H1 (cell line): ENCODE measurements around the gene KCNMA1. TPM values are rescaled to one million over a fixed set of nuclear protein-coding genes. Genes with fewer than 3 reads are reported as not detected.

Experiments
- CTCF ChIA-PET: fragments of 300-600 bp; sonication (Branson Sonifier 250); formaldehyde crosslinking; loops from one replicate; lab custom pipeline; 2021; ENCODE audit not compliant: partially characterized antibody; lab: Charles Lee
- POLR2A ChIA-PET: fragments of 300-600 bp; sonication (Branson Sonifier 250); formaldehyde crosslinking; loops from one replicate; lab custom pipeline; 2021; ENCODE audit warnings: inconsistent platforms; ENCODE audit not compliant: partially characterized antibody; lab: Charles Lee
- DNase-seq, 2 experiments: peaks; one replicate each; pipeline versions ENCODE4 v3.0.0 to v3.0.0-alpha.2; 2010 to 2022; ENCODE audit warnings: low spot score in 2 of 2, low read depth in 1 of 2, mixed read lengths in 1 of 2
- FAIRE-seq: peaks from 2 replicates; lab custom pipeline; 2011; peaks lifted over from hg19 to GRCh38; lab: Jason Lieb, UNC
- H2AFZ ChIP-seq: 2 replicates; pipeline ENCODE4 v1.8.1; 2012; ENCODE audit warnings: low read length, inconsistent platforms
- H2AK5ac ChIP-seq: 2 replicates; pipeline ENCODE4 v1.6.1; 2013; ENCODE audit warnings: low read depth, low read length
- H2BK120ac ChIP-seq: replicated peaks from 2 replicates; pipeline ENCODE3; 2013; ENCODE audit warnings: low read depth, low read length, inconsistent platforms
- H2BK12ac ChIP-seq: 2 replicates; pipeline ENCODE4 v1.6.1; 2013; ENCODE audit warnings: low read depth, low read length
- H2BK15ac ChIP-seq: 2 replicates; pipeline ENCODE4 v1.6.1; 2013; ENCODE audit warnings: low read length
- H2BK20ac ChIP-seq: 2 replicates; pipeline ENCODE4 v1.6.1; 2013; ENCODE audit warnings: low read length
- H2BK5ac ChIP-seq: 2 replicates; pipeline ENCODE4 v1.6.1; 2013; ENCODE audit warnings: low read depth, low read length
- H3K14ac ChIP-seq: 2 replicates; pipeline ENCODE4 v1.6.1; 2013; ENCODE audit warnings: inconsistent platforms; ENCODE audit not compliant: insufficient read length
- H3K18ac ChIP-seq: 2 replicates; pipeline ENCODE4 v1.6.1; 2013; ENCODE audit warnings: low read length; ENCODE audit errors: extremely low read depth
- H3K23ac ChIP-seq: 2 replicates; pipeline ENCODE4 v1.6.1; 2013; ENCODE audit warnings: inconsistent platforms; ENCODE audit not compliant: insufficient read length
- H3K23me2 ChIP-seq: 2 replicates; pipeline ENCODE4 v1.6.1; 2013; ENCODE audit warnings: low read depth, low read length
- H3K27ac ChIP-seq: 2 replicates; pipeline ENCODE4 v1.6.1; 2011; ENCODE audit warnings: low read depth, low read length, inconsistent platforms
- H3K27me3 ChIP-seq, 4 experiments: replicated peaks in 1 of 4; 1 replicate in 1 of 4; 2 replicates in 3 of 4; pipeline versions ENCODE4 v1.6.1 to v1.8.1; 2011 to 2013; ENCODE audit warnings: low read length in 3 of 4, mild to moderate bottlenecking in 3 of 4, inconsistent platforms in 2 of 4, mixed read lengths in 2 of 4, moderate library complexity in 1 of 4; ENCODE audit not compliant: control insufficient read depth in 3 of 4, insufficient read depth in 3 of 4; ENCODE audit errors: extremely low read depth in 1 of 4
- H3K36me3 ChIP-seq, 4 experiments: 2 replicates each; pipeline versions ENCODE4 v1.6.1 to v1.8.1; 2011 to 2013; ENCODE audit warnings: mild to moderate bottlenecking in 4 of 4, low read length in 3 of 4, moderate library complexity in 2 of 4, control low read depth in 1 of 4, inconsistent platforms in 1 of 4; ENCODE audit not compliant: insufficient read depth in 4 of 4, control insufficient read depth in 2 of 4
- H3K4ac ChIP-seq: replicated peaks from 2 replicates; pipeline ENCODE3; 2013; ENCODE audit warnings: low read length, low read depth, mixed read lengths, inconsistent platforms; ENCODE audit not compliant: insufficient read length
- H3K4me1 ChIP-seq, 4 experiments: replicated peaks in 1 of 4; 1 replicate in 1 of 4; 2 replicates in 3 of 4; pipeline versions ENCODE4 v1.6.1 to v1.8.1; 2011 to 2013; ENCODE audit warnings: low read length in 3 of 4, inconsistent platforms in 2 of 4, mixed read lengths in 1 of 4; ENCODE audit not compliant: insufficient read depth in 4 of 4, control insufficient read depth in 3 of 4
- H3K4me2 ChIP-seq, 2 experiments: 2 replicates each; pipeline versions ENCODE4 v1.6.1 to v1.8.1; 2011 to 2013; ENCODE audit warnings: low read depth in 2 of 2, low read length in 2 of 2, control low read depth in 1 of 2, inconsistent platforms in 1 of 2, mild to moderate bottlenecking in 1 of 2; ENCODE audit not compliant: insufficient read depth in 1 of 2
- H3K4me3 ChIP-seq, 4 experiments: fragments of 200-600, 300-600 bp in 1 of 4; sonication (generic), shearing (Covaris generic), sonication (Bioruptor Twin) in 1 of 4; 2 replicates each; pipeline versions ENCODE4 v1.5.1 to v1.8.1; 2011 to 2016; ENCODE audit warnings: low read length in 4 of 4, low read depth in 3 of 4, control low read depth in 2 of 4, inconsistent platforms in 2 of 4, mild to moderate bottlenecking in 2 of 4, mixed read lengths in 1 of 4, moderate library complexity in 1 of 4; ENCODE audit not compliant: insufficient read depth in 2 of 4; ENCODE audit errors: extremely low read depth in 1 of 4
- H3K56ac ChIP-seq: replicated peaks from 2 replicates; pipeline ENCODE3; 2013; ENCODE audit warnings: low read depth, mild to moderate bottlenecking, mixed read lengths, low read length, inconsistent platforms; ENCODE audit not compliant: insufficient read length
- H3K79me1 ChIP-seq: 2 replicates; pipeline ENCODE4 v1.6.1; 2013; ENCODE audit warnings: low read depth, low read length, control low read depth
- H3K79me2 ChIP-seq, 2 experiments: 2 replicates each; pipeline versions ENCODE4 v1.6.1 to v1.8.1; 2012 to 2013; ENCODE audit warnings: low read length in 2 of 2, mild to moderate bottlenecking in 2 of 2, inconsistent platforms in 1 of 2; ENCODE audit not compliant: insufficient read depth in 2 of 2, control insufficient read depth in 1 of 2
- H3K9ac ChIP-seq, 4 experiments: replicated peaks in 1 of 4; 1 replicate in 1 of 4; 2 replicates in 3 of 4; pipeline versions ENCODE4 v1.6.1 to v1.8.1; 2011 to 2013; ENCODE audit warnings: low read depth in 3 of 4, low read length in 3 of 4, control low read depth in 2 of 4, mild to moderate bottlenecking in 2 of 4, moderate library complexity in 2 of 4, inconsistent platforms in 1 of 4; ENCODE audit errors: extremely low read depth in 1 of 4
- H3K9me3 ChIP-seq, 2 experiments: 2 replicates each; pipeline versions ENCODE4 v1.6.1 to v1.8.1; 2012 to 2013; ENCODE audit warnings: mild to moderate bottlenecking in 2 of 2, moderate library complexity in 2 of 2, control low read depth in 1 of 2, inconsistent platforms in 1 of 2, low read depth in 1 of 2, low read length in 1 of 2, mixed read lengths in 1 of 2; ENCODE audit not compliant: insufficient read depth in 2 of 2
- H4K20me1 ChIP-seq, 2 experiments: replicated peaks in 1 of 2; 2 replicates each; pipeline versions ENCODE3 to v1.8.1; 2011 to 2013; ENCODE audit warnings: inconsistent platforms in 2 of 2, low read length in 2 of 2, mild to moderate bottlenecking in 1 of 2; ENCODE audit not compliant: insufficient read depth in 2 of 2, control insufficient read depth in 1 of 2
- H4K5ac ChIP-seq: 2 replicates; pipeline ENCODE4 v1.6.1; 2013; ENCODE audit warnings: low read length, low read depth, mixed read lengths, inconsistent platforms; ENCODE audit not compliant: insufficient read length
- H4K8ac ChIP-seq: 2 replicates; pipeline ENCODE4 v1.8.0; 2013; ENCODE audit warnings: mild to moderate bottlenecking, moderate library complexity, low read length, inconsistent platforms; ENCODE audit not compliant: insufficient read depth; ENCODE audit errors: extremely low read depth
- H4K91ac ChIP-seq: replicated peaks from 2 replicates; pipeline ENCODE3; 2013; ENCODE audit warnings: low read length, mixed read lengths, inconsistent platforms; ENCODE audit not compliant: insufficient read length
- JUN ChIP-seq: IDR thresholded peaks from 2 replicates; pipeline ENCODE4 v1.6.1; 2011; ENCODE audit warnings: low read depth, mild to moderate bottlenecking, improper control_type of control experiment, low read length
- WGBS, 2 experiments: shearing (Covaris generic) in 1 of 2; methylation state at CpG; one replicate each; pipeline versions ENCODE4 v1.1.6 to v1.1.7; 2013 to 2015; ENCODE audit warnings: low lambda C conversion rate in 2 of 2, mixed read lengths in 2 of 2, inconsistent platforms in 1 of 2, low coverage in 1 of 2, missing lambda C conversion rate in 1 of 2; ENCODE audit not compliant: insufficient replicate concordance in 2 of 2, insufficient coverage in 1 of 2, insufficient read length in 1 of 2; ENCODE audit errors: extremely low coverage in 1 of 2, missing lambda C conversion rate in 1 of 2; 5-methylcytosine and 5-hydroxymethylcytosine counted together
- polyA plus RNA-seq, 7 experiments: library from polyadenylated mRNA; depleted of rRNA in 3 of 7; stranded (reverse) in 5 of 7; unstranded in 2 of 7; fragments of >200 nt in 5 of 7; fragments of 200-250 nt in 2 of 7; gene quantifications; 1 replicate in 5 of 7; 2 replicates in 1 of 7; 4 replicates in 1 of 7; pipeline versions ENCODE4 v1.2.1 to v1.2.3, GENCODE V29; 2011 to 2013; ENCODE audit warnings: missing spikeins in 2 of 7, mixed read lengths in 2 of 7
- total RNA-seq: library from RNA; stranded (reverse); fragmentation: NEBNext Ultra II Directional; extraction: Animal tissue kit (Norgen Biotek cat#: 25700); gene quantifications from 2 replicates; pipeline ENCODE4 v1.2.1, GENCODE V29; 2021

KCNMA1 gene
- total and polyA plus RNA-seq, 2 of the 8 experiments (the other 6 are each of a cell fraction or from before 2014, with no cell fraction given): 10.2 to 11.1 TPM

- 89% methylated on average over 3 of the region's 3 CpGs; no CpG with 5 or more reads in 1 of the 2 experiments for WGBS, 2 experiments
- DNase-seq (peak in 1 of 2 experiments; percentile 26), FAIRE-seq (no peak)
- H4K91ac ChIP-seq: peak overlapping the region; percentile 26
- no peaks in the 10 kb centered on the region for H3K79me1 ChIP-seq
- no peaks in the 10 kb centered on the region for H3K79me2 ChIP-seq
- no peak overlapping the region for H2BK15ac ChIP-seq
- H2BK5ac ChIP-seq: no peak overlapping the region
- H2BK20ac ChIP-seq: no peak overlapping the region
- H3K27ac ChIP-seq: no peak overlapping the region
- H3K23ac ChIP-seq: no peak overlapping the region
- ChIA-PET CTCF (interaction anchor here (3.8 kb wide), 1 partner anchor 11 kb away, joined by 16 read pairs; no protein-coding TSS in a partner anchor), POLR2A (no interaction called here)
- H3K36me3 ChIP-seq: no peaks in the 10 kb centered on the region
- H2AFZ ChIP-seq: no peak overlapping the region
- H3K14ac ChIP-seq: no peak overlapping the region
- no peak overlapping the region for H4K8ac ChIP-seq
- no peak overlapping the region for H2BK120ac ChIP-seq
- no peaks in the 10 kb centered on the region for H3K23me2 ChIP-seq
- peaks cover 0 to 1% (median 0%) of the 10 kb centered on the region in 4 experiments; a peak in 1 of 7 replicates for H3K27me3 ChIP-seq
- peaks cover 0 to 4% (median 2%) of the 10 kb centered on the region in 4 experiments; a peak in 3 of 7 replicates for H3K4me1 ChIP-seq
- H3K9me3 ChIP-seq: no peaks in the 10 kb centered on the region
- H3K18ac ChIP-seq: no peak overlapping the region
- H3K4me2 ChIP-seq: no peak overlapping the region
- no peak overlapping the region for H2BK12ac ChIP-seq
- no peaks in the 10 kb centered on the region for H4K20me1 ChIP-seq
- H3K4me3 ChIP-seq: no peak overlapping the region
- H3K56ac ChIP-seq: no peak overlapping the region
- no peak overlapping the region for H4K5ac ChIP-seq
- peak overlapping the region; percentile 72 for H3K4ac ChIP-seq
- no peak overlapping the region for H3K9ac ChIP-seq
- H2AK5ac ChIP-seq: no peak overlapping the region
- TF ChIP-seq JUN: no peak
Measured at GRCh38 chr10:77049146-77049545, 588.5 kb downstream of the KCNMA1 start.
